Embryonic facial prominence (tissue), 1 donor: ENCODE measurements around the gene BCAS3.
"Not testable (repeated sequence)": the region's sequence is repeated elsewhere in the genome, so short reads cannot be mapped to it uniquely, and the experiment has no call there.

Experiments used
- DNase-seq: peaks from one replicate; pipeline ENCODE4 v3.0.0-alpha.2; 2016; ENCODE audit errors: extremely low spot score

BCAS3 gene

DNA sequence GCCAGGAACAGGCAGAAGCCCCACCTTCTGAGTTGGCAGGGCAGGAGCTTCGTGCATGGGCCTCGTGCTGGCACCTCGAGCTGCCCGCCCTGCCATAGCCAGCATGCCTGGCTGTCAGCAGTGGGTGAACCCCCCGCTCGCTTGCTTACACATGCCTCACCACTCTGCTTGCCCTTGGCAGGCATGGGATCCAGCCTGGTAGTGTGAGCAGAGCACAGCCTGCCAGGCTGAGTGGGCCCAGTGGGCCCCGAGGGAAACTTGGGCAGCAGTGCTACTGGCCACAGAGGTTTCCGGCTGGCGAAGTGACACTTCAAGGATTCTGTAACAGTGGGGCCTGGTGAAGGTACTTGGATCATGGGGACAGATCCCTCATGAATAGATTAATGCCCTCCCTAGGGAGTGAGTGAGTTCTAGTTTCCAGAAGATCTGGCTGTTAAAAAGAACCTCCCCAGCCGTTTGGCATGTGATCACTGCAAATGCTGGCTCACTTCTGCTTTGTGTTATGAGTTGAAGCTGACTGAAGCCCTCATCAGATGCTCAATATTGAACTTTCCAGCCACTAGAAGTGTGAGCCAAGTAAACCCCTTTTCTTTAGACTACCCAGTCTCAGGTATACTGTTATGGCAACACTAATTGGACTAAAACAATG, 114.7 kb downstream of the BCAS3 start:
- DNase-seq = no peak

DNA sequence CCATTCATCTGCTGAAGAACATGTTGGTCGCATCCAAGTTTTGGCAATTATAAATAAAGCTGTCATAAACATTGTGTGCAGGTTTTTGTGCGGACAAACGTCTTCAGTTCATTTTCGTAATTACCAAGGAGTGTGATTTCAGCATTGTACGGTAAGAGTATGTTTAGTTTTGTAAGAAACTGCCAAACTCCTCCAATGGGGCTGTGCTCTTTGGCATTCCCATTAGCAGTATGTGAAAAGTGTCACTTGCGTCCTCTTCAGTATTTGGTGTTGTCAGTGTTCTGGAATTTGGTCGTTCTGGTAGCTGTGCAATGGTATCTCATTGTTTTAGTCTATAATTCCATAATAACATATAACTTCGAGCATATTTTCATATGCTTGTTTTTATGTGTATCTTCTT, 120.9 kb downstream of the BCAS3 start:
- DNase-seq = no peak

DNA sequence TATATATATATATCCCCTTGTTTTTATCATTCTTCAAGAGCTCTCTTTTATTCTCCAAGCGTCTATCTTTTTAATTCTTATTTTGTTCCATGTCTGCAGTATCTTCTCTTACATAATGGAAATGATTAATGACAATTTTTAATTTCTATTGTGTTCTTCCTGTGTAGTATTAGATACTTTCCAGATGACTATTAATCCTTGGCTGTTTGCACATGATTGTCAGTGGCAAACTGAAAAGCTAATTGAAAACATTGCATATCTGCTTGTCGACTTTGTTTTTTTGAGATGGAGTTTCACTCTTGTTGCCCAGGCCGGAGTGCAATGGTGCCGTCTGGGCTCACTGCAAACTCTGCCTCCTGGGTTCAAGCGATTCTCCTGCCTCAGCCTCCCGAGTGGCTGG, 124.7 kb downstream of the BCAS3 start:
- no peak for DNase-seq

DNA sequence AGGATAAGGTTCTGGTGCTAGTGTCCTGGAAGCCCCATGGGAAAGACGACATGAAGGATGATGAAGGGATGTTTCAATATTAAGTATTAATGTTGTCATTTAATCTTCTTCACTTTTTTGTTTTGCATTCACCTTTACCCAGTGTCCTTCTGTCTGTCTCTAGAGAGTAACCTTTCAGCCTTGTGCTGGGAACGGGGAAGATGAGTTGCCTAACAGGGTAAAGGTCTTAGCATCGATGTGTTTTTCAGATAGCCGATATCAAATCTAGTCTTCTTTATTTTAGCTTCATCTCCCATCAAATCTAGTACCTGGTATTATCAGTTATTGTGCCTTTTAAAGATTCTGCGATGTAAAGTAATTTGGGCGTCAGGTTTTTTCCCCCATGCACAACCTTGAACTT, 125.4 kb downstream of the BCAS3 start:
- no peak for DNase-seq

DNA sequence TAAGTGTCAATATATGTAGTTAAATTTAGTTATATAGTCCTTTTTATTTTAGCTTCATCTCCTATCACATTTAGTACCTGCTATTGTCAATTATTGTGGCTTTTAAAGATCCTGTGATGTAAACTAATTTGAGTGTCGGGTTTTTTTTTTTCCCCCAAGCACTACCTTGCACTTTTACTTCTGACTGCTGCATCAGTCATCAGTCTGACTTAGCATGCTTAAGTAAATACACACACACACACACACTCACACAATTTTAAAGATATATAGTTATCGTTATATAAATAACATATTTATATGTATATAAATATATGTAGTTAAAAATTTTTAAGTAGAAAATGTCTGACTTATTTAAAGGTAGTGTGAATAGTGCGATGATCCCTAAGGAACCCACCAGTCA, 127.2 kb downstream of the BCAS3 start:
- no peak for DNase-seq

DNA sequence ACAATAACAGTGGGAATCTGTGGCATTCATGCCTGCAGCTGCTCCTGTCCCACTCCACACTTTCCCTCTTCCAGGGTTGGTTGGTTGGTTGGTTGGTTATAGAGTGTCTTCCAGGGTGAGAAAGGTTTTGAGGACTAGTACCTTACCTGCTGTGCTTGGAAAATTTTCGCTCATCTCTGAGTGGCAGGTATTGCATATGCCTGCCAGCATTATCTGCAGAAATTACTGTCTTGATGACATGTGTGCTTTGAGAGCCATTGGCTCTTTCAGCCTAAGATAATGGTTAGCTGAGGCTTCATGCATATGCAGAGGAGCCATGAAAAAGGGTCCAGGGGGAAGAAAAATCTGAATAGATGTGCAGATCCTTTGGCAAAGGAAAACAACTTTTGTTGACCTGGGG, 131.8 kb downstream of the BCAS3 start:
- DNase-seq = no peak

DNA sequence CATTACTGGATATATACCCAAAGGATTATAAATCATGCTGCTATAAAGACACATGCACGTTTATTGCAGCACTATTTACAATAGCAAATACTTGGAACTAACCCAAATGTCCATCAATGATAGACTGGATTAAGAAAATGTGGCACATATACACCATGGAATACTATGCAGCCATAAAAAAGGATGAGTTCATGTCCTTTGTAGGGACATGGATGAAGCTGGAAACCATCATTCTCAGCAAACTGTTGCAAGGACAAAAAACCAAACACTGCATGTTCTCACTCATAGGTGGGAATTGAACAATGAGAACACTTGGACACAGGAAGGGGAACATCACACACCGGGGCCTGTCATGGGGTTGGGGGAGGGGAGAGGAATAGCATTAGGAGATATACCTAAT, 137.3 kb downstream of the BCAS3 start:
- DNase-seq = not testable (repeated sequence)

DNA sequence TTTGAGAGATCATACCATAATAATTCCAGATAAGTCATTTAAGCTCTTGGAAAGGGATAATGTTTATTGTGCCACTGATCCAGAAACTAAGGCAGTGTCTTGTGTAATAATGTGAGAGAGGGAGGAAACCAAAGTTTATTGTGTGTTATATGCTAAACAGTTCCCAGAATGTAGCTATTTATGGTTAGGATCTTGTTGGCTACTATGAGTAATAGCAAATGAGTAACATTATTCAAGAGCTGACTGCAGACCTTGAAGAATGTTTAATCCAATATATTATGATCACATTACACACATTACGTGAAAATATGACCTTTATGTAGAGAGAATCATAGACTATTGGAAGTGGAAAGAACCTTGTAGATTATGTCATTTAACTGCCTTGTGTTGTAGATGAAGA, 139.5 kb downstream of the BCAS3 start:
- no peak for DNase-seq

DNA sequence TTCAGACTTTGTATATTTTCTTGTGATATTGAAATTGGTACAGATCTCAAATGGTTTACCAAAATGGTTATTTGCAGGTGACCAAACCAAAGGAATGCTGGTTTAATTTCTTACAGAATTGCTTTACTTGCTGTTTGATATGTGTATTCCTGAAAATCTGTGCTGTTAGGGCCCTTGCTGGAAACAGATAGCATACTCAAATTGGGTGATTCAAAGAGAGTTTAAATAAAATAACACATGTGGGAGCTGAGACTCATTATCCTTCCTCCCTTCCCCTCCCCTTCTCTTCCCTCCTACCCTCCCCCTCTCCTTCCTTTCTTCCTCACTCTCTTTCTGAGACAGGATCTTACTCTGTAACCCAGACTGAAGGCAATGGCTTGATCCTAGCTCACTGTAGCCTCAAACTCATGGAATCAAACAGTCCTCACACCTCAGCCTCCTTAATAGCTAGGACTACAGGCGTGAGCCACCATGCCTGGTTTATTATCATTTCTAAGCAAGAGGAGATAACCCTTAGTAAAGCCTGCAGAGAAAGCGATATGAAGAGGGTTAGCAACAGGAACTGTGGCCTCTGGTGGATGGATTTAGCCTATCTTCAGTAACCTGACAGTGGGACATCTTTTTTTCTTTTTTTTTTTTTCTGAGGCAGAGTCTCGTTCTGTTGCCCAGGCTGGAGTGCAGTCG, 141.9 kb downstream of the BCAS3 start:
- no peak for DNase-seq

DNA sequence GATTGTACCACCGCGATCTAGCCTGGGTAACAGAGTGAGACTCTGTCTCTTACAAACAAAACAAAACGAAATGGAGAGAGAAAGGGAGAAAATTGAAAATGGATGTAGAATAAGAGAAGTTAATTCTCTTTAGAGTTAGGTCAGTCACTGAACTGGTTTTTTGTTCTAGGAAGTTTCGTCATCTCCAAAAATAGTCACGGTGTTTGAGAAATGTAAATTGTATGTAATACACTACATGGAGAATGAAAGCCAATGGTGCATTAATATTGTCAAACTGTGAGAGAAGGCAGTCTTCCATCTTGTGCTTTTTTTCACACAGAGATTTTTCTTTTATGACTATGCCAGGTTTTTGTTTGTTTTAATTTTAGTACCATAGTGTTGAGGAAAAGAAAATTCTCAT, 145.9 kb downstream of the BCAS3 start:
- DNase-seq = no peak

DNA sequence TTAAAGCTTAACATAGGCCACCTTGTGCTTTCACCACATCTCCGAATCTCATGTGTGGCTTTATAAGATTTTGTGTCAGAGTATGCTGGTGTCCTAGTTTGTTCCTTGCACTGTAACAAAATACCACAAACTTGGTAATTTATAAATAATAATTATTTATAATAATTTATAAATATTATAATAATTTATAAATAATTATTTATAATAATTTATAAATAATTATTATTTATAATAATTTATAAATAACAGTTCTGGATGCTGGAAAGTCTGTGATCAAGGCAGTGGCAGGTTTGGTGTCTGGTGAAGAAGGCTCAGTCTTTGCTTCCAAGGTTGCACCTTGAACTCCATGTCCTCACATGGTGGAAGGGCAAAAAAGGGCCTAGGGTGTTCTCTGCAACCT, 147.7 kb downstream of the BCAS3 start:
- no peak for DNase-seq

DNA sequence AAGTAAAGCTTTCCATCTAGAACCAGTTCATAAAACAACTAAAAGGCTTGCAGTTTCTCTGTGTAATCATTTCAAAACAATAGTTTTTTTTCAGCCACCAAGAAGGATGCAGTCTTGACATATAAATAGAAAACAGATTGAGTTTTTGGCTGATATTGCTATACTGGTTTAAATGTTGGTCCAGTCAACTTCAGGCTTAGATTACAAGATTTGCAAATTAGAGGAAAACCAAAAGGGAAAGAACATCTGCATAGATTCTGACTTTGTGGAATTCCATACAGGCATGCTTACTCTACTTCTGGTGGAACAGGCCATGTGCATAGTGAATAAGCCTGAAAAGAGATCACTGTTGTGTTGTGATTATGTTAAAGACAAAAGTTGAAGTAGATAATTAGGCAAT, 150.3 kb downstream of the BCAS3 start:
- peak; percentile 48 for DNase-seq

DNA sequence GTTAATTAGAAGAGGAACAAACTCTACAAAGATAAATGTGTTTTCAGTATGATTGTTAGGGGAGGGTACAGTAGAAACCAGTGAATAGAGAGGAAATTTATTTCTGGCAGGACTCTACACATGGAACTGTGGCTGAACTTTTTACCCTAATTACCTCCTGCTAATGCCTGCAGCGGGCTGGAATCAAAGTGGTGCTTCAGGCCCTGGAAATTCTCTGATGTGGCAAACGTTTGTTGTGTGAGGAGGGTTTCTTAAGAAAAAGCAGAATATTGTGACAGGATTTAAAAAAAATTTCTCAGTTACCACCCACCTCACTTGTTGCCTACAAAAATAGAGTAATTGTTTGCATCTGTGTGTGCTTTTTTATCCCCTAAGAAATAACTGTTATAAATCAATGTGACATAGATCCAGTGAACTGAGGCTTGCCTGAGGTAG, 154.5 kb downstream of the BCAS3 start:
- DNase-seq = peak; percentile 16

DNA sequence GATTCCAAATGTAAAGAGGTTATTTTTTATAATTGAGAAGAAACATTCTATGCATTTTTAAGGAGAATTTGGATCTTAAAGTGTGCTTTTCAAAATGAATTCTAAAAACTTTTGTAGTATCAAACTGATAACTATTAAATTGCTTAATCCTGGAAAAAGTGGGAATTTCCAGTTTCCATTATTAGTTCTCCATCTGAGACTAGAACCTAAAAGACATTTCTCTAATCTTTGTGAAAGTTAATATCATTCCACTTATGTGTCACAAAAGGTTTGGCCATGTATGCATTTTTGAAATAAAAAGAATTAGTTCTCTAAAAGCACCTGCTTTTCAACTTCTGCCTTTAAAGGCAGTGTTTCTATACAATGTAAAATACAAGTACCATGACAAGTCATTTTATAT, 155.0 kb downstream of the BCAS3 start:
- no peak for DNase-seq

DNA sequence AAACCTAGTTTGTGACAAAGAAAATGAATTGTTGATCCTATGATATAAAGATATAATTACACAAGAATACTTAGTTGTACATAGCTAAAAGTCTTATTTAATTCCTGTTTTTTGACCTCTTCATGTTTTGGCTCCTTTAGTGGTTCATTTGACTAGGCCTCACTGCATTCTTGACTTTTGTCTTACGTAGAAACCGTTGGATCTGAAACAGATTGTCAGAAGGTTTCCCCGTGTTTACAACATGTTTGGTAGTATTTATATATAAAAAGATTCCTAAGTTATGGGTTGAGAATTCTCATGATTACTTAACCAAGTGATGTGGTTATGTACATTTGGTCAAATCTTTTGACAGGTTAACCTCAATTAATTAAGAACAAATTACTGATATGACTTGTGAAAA, 162.8 kb downstream of the BCAS3 start:
- no peak for DNase-seq

DNA sequence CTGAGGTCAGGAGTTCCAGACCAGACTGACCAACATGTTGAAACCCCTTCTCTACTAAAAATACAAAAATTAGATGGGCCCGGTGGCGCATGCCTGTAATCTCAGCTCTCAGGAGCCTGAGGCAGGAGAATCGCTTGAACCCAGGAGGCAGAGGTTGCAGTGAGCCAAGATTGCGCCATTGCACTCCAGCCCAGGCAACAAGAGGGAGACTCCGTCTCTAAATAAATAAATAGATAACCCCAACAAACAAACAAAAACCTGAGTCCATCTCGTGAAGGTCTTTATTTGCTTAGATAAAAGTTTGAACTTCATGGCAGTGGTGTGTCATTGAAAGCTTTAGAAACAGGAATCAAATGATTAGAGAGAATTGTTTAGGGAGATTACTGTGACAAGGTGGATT, 167.4 kb downstream of the BCAS3 start:
- DNase-seq = no peak

DNA sequence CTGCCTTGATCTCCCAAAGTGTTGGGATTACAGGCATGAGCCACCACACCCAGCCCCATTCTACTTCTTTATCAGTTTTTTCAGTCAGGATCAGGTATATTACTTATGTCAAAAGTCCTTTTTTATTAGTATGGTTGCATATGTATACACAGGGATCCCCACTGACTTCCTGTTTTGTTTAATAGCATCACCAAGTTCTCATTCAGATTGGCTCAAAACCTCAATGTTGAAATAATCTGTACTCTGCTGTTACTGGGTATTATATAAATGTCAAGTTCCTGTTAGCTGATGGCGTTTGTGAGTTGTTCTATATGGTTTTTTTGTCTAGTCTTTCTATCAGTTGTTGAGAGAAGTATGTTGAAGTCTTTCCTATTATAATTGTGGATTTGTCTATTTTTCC, 168.5 kb downstream of the BCAS3 start:
- DNase-seq = no peak

DNA sequence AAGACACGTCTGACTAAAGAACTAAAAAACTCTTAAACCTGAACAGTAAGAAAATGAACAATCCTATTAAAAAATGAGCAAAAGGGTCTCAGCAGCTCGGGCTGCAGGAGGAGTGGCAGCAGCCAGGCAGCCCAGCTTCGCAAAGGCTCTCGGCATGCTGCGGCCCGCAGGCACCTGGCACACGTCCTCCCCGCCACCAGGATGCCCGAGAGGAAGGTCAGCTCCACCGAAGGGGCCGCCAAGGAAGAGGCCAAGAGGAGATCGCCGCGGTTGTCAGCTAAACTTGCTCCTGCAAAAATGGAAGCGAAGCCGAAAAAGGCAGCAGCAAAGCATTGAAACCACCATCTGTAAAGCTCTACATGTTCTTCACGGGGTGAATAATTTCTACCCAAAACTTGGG, 173.5 kb downstream of the BCAS3 start:
- DNase-seq = no peak

DNA sequence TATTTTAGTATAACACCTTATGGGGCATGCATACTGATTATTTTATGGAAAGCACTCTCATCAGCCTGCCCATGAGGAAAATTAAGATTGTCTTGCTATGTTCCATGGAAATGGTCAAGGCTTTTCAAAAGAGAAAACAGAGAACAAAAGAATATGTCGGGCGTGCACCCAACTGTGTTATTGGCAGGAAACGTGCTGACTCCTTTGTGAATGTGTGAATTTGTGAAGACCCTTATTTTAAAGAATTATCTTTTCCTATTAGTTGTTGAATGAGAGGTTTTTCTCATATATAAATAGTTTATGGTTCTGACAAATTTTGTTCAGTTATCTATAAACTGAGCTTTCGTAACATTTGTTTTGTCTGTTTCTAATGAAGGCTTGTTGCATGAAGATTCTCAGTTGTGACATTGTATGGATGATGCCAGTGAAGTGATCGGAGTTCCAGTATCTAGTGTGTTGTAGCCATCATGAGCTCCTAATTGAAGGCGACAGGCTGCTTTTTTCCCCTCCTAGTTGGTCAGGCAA, 180.0 kb downstream of the BCAS3 start:
- DNase-seq = no peak

DNA sequence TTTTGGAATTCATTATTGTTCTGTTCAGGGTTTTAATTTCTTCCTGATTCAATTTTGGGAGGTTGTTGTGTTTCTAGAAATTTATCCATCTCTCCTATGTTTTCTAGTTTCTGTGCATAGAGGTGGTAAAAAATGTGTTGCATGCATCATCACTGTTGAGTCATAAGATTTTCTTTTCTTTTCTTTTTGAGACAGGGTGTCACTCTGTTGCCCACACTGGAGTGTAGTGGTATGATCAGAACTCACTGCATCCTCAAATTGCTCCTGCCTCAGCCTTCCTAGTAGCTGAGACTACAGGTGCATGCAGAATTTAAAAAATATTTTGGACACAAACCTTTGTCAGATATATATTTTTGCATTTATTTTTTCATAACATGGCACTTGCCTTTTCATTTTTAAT, 184.8 kb downstream of the BCAS3 start:
- no peak for DNase-seq

DNA sequence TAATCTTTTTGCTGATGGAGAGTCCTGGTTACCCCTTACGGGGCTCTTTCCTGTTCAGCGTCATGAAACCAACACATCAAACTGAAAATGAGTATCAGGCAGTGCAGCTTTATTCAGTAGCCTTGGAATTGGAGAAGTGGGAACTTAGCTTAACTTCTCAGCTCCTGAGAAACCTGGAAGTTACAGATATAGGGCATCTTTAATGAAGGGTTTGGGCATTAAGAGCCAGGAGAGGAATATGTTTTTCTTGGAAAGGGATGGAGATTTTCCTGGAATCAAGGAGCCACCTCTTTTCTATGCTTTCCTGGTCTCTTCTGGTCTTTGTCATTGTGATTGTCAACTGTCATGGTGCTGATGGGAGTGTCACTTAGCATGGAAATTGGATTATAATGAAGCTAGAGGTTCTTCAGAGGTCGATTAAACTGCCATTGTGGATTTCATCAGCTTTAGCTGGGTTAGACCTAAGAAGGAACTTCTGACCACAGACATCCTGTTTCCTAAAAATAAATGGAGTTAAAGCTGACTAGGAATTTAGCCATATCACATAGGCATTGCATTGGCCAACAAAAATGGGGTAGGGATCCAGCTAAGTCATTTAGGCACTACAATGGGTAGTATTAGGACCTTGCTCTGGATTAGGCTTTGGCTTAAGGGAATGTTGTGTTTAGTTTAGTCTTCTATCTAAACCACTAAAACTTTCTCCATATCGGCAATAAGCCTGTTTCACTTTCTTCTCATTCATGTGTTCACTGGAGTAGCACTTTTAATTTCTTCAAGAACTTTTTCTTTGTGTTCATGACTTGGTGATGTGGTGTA, 186.4 kb downstream of the BCAS3 start:
- no peak for DNase-seq

DNA sequence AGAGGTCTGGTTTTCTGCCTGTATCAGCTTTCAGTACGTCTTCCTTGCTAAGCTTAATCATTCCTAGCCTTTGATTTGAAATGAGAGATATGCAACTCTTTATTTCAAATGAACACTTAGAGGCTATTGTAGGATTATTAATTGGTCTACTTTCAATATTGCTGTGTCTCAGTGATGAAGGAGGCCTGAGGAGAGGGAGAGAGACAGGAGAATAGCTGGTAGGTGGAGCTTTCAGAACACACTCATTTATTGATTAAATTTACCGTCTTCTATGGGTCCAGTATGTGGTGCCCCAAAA, 187.0 kb downstream of the BCAS3 start:
- DNase-seq = no peak

DNA sequence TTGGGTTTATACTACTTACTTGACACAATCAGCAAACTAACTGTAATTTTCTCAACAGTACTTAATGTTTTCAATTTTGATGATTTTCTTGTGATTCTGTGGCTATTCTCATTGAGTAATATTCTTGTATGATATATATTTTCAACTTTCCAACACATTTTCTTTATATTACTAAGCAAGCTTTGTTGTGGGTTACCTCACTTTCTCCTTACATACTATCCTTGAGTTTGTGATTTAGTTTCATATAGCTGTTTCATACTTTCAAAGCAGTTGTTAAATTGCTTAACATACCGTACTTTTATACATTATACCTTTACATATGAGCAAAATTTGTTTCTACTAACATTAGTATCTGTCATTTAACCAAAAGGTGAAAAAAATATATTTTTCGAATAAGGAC, 197.1 kb downstream of the BCAS3 start:
- no peak for DNase-seq
